HG03064 (cell line): ENCODE measurements around the gene LBHD1.
"Not testable (repeated sequence)": the region's sequence is repeated elsewhere in the genome, so short reads cannot be mapped to it uniquely, and the experiment has no call there.

Experiments
- ATAC-seq: cut with Tn5 transposase; IDR thresholded peaks from one replicate; pipeline ENCODE4 v1.9.1; 2021; ENCODE audit warnings: low read depth; ENCODE audit not compliant: unreplicated experiment

Gene LBHD1

GRCh38 chr11:62665599-62666258 lies 6.3 kb downstream of the LBHD1 start:
- no peak for ATAC-seq

DNA sequence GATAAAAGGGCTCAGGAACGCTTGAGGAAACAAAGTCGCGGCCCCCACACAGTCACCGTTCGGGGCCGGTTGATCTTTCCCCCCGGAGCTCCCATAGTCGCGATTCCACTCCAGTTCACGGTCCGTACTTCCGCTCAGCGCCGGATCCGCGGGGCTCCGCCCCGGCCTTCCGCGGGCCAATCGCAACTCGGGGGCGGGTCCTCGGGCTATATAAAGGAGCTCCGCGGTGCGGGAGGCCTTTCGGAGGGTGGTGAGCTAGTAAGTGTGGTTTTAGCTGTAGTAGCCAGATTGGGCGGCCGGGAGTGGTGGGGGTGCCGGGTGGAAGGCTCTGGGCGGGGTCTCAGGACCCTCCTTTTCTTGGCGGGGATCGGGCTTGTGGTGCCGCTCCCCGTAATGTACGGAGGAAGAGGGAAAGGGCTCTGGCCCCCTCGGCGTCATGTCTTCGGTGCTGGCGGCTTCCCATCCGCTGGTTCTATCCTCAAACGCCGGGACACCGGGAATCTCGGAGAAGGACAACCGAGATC lies 6.9 kb downstream of the LBHD1 start, which contains the start of the genes C11orf98 and CSKMT:
C11orf98 (minus strand) TSS at position 136 of the 524 bp plus-strand sequence; CDS start at position 95, 41 bp downstream.
CSKMT (plus strand) TSS at position 238 of the 524 bp plus-strand sequence. CDS start 568 bp downstream, outside the sequence.
- ATAC-seq, result peak; percentile 74

DNA sequence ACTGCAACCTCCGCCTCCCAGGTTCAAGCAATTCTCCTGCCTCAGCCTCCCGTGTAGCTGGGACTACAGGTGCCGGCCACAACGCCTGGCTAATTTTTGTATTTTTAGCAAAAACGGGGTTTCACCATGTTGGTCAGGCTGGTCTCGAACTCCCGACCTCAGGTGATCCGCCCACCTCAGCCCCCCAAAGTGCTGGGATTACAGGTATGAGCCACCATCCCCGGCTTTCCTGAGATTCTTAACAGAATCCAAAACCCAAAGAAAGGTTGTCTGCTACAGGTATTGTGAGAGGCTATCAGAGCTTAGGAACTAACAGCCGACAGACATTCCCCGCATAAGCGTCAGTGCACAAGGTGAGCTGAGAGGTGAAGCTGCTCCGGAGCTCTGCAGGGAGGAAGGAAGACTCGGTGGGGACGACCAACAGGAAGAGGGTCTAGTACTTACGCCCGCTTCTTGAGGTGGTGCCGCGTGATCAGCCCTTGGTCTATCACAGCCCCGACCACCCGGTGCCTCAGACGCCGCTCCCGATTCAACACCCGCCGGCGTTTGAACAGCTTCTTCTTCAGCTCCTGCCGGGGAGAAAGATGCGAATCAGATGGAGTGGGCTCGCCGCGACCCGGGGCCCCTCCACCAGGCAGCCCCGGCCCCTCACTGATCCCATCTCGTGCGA lies 7.5 kb downstream of the LBHD1 start:
- ATAC-seq, result peak; percentile 29

DNA sequence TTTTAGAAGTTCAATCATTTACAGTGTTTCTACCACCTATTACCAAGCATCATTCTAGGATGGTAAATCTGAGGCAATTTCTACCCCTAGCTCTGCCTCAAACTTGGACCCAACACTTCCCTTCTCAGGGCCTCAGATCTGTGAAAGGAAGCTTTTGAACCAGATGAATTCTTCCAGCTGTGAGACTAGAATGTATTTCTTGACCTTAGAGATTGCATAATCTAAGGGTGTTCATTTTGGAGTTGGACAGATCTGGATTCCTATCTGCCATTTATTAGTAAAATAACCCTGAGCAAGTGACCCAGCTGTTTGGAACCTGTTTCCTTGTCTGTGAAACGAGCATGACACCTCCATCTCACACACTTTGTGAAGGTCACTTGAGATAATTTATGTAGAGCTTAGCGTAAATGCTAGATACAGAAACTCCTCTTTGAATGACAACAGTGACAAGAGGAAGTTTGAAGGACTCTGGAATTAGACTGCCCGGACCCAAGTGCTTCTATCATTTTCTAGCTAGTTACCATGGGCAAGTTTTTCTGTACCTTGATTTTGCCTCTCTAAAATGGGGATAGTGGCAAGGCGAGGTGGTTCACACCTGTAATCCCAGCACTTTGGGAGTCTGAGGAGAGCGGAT lies 15.2 kb downstream of the LBHD1 start:
- no peak for ATAC-seq

DNA sequence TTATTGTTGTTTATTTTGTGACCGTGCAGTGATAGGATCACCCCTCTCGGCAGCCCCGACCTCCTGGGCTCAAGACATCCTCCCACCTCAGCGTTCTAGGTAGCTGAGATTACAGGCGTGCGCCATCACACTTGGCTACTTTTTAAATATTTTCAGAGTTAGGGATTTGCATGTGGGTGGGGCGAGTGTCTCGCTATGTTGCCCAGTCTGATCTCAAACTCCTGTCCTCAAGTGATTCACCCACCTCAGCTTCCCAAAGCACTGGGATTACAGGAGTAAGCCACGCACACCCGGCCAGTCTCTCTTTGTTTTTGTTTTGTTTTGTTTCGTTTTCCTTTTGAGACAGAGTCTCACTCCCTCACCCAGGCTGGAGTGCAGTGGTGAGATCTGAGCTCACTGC lies 17.8 kb downstream of the LBHD1 start:
- ATAC-seq, result no peak

GRCh38 chr11:62652161-62653006 lies 19.7 kb downstream of the LBHD1 start:
- no peak for ATAC-seq

GRCh38 chr11:62650283-62650682 lies 21.8 kb downstream of the LBHD1 start:
- not testable (repeated sequence) for ATAC-seq

DNA sequence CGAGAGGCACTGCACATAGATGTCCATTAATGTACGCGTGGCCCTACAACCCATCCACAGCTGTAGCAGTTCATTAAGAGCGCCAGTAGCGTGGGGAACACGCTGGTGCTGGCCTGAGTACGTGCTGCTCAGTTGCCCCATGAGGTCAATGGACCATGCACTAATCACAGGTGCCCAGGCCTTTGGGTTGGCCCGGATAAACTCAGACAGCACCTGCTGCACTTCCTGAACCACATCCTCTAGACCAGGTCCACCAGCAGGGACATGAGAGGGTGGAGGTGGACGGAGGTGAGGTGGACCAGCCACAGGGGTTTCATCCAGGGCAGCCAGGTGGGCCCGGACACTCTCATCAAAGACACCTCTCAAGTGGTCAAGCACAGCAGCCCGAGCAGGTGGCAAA lies 22.6 kb downstream of the LBHD1 start:
- ATAC-seq, result no peak

DNA sequence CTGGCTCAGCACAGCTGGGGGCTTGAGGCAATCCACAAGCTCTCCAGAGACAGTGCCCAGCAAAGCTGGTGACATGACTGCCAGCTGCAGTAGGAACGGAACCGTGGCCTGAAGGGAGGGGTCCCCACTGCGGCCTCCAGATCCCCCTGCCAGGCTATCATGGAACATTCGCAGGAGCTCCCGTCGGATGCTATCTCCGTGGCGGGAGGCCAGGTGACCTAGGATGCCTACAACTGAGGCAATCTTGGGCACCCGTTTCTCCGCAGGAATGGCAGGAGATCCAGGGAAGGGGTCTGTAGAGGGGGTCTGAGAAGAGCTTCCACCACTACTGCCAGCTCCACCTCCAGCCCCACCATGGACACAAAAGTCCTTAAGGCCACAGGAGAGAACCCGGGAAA lies 23.1 kb downstream of the LBHD1 start:
- no peak for ATAC-seq

- no peak for ATAC-seq
Observed at GRCh38 chr11:62648185-62648966, 23.7 kb downstream of the LBHD1 start.

DNA sequence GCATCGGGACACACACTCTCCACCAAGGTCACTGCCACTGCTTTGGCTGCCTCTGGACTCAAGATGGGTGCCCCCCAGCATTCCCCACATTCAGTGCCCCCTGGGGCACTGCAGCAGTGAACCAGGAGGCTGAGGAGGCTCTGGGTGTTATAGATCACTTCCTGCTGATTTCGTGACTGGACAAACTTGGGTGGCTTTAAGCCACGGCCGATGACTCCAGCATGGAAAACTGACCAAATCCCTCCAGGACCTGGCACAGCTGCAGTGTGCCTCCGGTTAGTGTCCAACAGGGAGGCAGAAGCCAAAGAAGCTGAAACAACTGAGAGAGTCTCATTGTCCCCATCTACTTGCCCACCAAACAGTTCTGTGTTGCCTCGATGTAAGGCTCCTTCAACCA lies 24.5 kb downstream of the LBHD1 start:
- no peak for ATAC-seq

DNA sequence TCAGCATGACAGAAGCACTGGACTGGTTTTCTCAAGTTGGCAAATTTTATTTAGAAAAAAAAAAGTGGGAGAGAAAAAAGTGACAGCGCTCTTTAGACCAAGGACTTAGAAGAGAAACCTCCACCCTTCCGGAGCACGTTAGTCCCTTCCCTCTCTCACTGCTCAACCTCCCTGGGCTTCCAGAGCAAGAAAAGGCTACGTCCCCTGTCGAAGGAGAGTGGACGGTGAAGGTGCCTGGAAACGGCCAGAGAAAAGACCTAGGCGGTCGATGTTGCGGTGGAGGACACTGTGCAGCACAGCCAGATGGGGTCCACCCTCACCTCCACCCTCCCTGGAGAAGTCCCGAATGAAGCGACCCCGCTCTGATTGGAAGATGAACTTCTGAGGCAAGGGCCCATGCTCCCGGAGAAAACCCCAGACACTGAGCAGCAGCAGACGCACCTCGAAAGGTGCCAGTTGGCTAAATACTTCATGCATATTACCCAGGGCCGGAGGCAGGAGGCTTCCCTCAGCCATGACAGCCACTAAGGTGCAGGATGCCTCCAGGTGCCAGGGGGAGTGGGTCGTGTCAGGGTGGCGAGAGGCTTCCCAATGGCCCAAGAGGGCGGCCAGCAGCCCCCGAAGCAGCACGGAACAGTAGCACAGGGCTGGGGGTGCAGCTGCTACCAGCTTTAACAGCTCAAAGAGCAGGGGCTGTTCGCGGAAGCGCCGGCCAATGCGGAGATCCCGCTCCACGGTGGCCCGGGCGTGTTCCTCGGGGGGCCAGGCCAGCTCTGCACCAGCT lies 25.1 kb downstream of the LBHD1 start:
- ATAC-seq, result no peak

DNA sequence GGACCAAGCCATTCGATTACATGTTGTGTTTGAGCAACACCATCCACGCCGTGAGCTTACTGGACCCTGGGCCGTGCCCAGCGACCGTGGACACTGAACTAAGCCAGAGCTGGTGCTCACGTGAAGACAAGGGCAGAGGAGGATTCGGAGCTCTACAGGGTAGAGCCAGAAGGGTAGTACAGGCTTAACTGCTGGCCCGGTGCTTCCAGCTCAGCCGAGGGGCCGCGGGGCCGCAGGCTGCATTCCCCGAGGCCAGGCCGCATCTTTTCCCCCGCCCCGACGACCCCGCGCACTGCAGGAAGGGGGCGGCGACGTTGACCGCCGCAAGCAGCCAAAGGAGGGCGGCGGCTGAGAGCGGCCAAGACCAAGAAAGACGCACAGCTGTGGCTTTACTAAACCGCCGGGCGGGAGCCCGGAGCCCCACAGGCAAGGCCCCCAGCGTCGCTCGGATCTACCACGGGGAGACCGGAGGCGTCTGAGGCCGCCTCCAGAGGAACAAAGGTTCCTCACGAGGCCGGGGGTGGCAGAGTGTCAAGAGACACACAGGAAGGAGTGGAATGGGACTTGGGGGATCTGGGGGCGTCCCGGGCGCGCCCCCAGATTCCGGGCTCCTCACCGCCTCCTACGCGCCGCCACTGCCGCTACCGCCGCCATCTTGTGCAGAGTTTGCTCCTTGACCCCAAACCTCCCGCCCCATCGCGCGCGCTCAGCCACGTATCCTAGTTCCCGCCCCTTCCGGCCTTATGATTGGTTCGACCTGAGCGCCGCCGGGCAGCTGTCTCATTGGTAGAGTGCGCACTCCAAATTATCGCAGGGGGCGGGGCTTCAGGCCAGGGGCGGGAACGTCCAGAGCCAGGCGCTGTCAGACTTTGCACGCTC lies 25.9 kb downstream of the LBHD1 start, which contains the start of gene GANAB:
GANAB (minus strand) TSS at position 668 of the 879 bp plus-strand sequence; CDS start at position 654, 14 bp downstream.
- ATAC-seq, result peak; percentile 84

- no peak for ATAC-seq
Observed at GRCh38 chr11:62645671-62645945, 26.5 kb downstream of the LBHD1 start.

DNA sequence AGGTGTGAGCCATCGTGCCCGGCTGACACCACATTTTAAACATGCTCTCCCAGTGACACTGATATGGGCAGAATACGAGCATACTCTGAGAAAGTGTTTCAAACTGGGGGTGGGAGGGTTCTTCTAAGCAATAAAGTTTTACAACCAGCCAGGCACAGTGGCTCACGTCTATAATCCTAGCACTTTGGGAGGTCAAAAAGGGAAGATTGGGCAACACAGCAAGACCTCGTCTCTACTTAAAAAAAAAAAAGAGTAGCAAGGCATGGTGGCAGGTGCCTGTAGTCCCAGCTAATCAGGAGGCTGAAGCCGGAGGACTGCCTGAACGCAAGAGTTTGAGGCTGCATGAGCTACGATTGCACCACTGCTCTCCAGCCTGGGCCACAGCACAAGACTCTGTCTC lies 27.8 kb downstream of the LBHD1 start:
- no peak for ATAC-seq

DNA sequence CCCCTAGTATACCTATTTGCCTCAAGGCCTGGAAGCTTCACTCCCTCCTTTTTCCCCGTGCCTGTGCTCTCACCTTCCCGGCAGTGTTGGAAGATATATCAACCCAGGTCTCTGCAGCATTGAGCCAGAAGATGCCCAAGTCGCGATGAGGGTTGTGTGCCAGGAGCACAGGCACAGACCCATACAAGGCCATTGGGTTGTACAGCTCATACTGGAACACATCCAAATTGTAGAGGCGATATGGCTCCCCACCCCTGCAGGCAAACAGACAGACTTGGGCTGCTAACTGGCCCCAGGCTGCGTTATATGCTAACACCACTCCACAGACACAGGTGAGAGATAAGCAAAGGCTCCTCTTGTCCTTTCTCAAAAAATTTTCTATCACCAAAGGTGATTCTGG lies 39.6 kb downstream of the LBHD1 start:
- no peak for ATAC-seq

DNA sequence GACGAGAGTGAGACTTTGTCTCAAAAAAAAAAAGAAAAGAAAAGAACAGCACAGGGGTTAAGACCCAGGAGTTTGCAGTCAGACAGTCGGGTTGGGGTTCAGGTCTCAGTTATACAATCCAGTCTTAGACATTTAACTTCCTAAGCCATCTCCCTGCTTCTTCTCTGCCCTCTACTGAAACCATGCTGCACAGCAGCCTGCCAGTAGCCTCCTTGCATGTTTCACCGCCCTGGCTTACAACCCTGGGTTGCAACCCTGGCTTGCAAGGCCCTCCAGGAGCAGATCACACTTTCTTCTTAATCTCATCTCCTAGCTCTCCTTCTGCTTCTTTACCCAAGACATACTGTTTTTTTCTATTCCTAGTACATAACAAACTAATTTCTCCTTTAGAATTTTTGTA lies 44.4 kb downstream of the LBHD1 start:
- no peak for ATAC-seq

DNA sequence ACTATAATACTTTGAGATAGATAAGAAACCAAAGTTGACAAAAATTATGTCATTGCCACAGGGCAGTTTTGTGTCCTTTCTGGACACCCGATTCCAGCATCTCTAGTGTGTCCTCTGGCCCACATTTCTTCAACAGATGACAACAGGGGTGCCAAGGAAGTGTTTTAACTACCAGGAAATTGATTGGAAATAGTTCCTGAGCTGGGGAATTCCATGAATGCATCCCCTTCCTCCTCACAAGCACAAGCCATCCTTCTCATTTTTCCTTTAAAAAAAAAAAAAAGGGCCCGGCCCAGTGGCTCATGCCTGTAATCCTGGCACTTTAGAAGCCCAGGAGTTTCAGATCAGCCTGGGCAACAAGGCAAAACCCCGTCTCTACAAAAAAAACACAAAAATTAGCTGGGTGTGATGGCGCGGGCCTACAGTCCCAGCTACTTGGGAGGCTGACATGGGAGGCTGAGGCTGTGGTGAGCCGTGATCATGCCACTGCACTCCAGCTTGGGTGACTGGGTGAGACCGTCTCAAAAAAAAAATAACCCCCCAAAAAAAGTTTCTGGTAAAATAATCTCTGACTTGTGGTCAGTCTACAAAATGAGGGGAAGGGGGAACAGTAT lies 49.5 kb downstream of the LBHD1 start:
- ATAC-seq, result no peak
